Epithelial cell of esophagus (primary cell): ENCODE measurements around the gene MYBPC3.
A peak's percentile ranks its signal among the peaks of the same experiment; 100 is the strongest.

Source experiments
- DNase-seq: peaks from one replicate; pipeline ENCODE4 v3.0.0; 2010; ENCODE audit warnings: low read depth
- H3K4me3 ChIP-seq: 2 replicates; pipeline ENCODE4 v1.5.1; 2011; ENCODE audit warnings: mild to moderate bottlenecking, low read length, control low read depth
- CTCF ChIP-seq: IDR thresholded peaks from 2 replicates; pipeline ENCODE4 v1.5.1; 2011; ENCODE audit warnings: low read depth, mild to moderate bottlenecking, low read length, control low read depth, inconsistent platforms; ENCODE audit not compliant: insufficient read depth; ENCODE audit errors: missing control alignments

MYBPC3 gene

GRCh38 chr11:47302853-47303252, 49.6 kb downstream of the MYBPC3 start:
- DNase-seq, result no peak
- no peak for TF ChIP-seq CTCF
- H3K4me3 ChIP-seq, result no peak overlapping the region

- no peak overlapping the region for H3K4me3 ChIP-seq
- DNase-seq, result no peak
- no peak for TF ChIP-seq CTCF
Observed at GRCh38 chr11:47299078-47299477, 53.4 kb downstream of the MYBPC3 start.

- DNase-seq, result peak; percentile 8
- H3K4me3 ChIP-seq, result no peak overlapping the region
- no peak for TF ChIP-seq CTCF
Observed at GRCh38 chr11:47296045-47296444, 56.5 kb downstream of the MYBPC3 start.

GRCh38 chr11:47295385-47295784, 57.1 kb downstream of the MYBPC3 start:
- no peak for DNase-seq
- TF ChIP-seq CTCF, result no peak
- no peak overlapping the region for H3K4me3 ChIP-seq

- no peak overlapping the region for H3K4me3 ChIP-seq
- DNase-seq, result no peak
- TF ChIP-seq CTCF, result no peak
Observed at GRCh38 chr11:47289856-47290255, 62.6 kb downstream of the MYBPC3 start.

GRCh38 chr11:47288066-47288465, 64.4 kb downstream of the MYBPC3 start:
- TF ChIP-seq CTCF, result no peak
- no peak overlapping the region for H3K4me3 ChIP-seq
- no peak for DNase-seq

- TF ChIP-seq CTCF, result no peak
- H3K4me3 ChIP-seq, result no peak overlapping the region
- no peak for DNase-seq
Observed at GRCh38 chr11:47285969-47286770, 66.3 kb downstream of the MYBPC3 start.
